Endothelial cell of umbilical vein (primary cell): ENCODE data around the gene DPP6. TPM values are rescaled to one million over a fixed set of nuclear protein-coding genes. Genes with fewer than 3 reads are reported as not detected.

Experiments
- BruUV-seq: library from RNA; stranded (reverse); fragments of 400-500 nt; replicated peaks from 2 replicates; lab custom pipeline; 2021; lab: Mats Ljungman, UMichigan
- CTCF ChIA-PET: fragments of 300-600, 350-600 bp; sonication (Branson Sonifier 250); formaldehyde crosslinking; loops from one replicate; lab custom pipeline; 2021; ENCODE audit warnings: antibody characterized with exemption, inconsistent platforms; lab: Charles Lee
- POLR2A ChIA-PET: fragments of 300-600, 350-600 bp; sonication (Branson Sonifier 250); formaldehyde crosslinking; loops from one replicate; lab custom pipeline; 2021; ENCODE audit warnings: antibody characterized with exemption, inconsistent platforms; lab: Charles Lee
- DNase-seq: peaks from one replicate; pipeline ENCODE4 v3.0.0-alpha.2; 2011; ENCODE audit warnings: low read depth, low spot score
- FAIRE-seq: peaks from 2 replicates; lab custom pipeline; 2011; peaks lifted over from hg19 to GRCh38; lab: Jason Lieb, UNC
- H2AFZ ChIP-seq: 2 replicates; pipeline ENCODE4 v1.6.0; 2012; ENCODE audit warnings: low read depth, low read length, control low read depth, inconsistent platforms
- H3K27ac ChIP-seq: 2 replicates; pipeline ENCODE4 v1.5.1; 2011; ENCODE audit warnings: low read depth, mild to moderate bottlenecking, control low read depth, low read length, moderate library complexity; ENCODE audit not compliant: insufficient read depth
- H3K27me3 ChIP-seq, 2 experiments: 2 replicates each; pipeline versions ENCODE4 v1.6.0 to v1.6.1; 2011; ENCODE audit warnings: low read length in 2 of 2, mixed read lengths in 1 of 2; ENCODE audit not compliant: control insufficient read depth in 2 of 2, insufficient read depth in 2 of 2
- H3K36me3 ChIP-seq, 2 experiments: 2 replicates in 1 of 2; 3 replicates in 1 of 2; pipeline ENCODE4 v1.5.1; 2011; ENCODE audit warnings: low read length in 2 of 2, mild to moderate bottlenecking in 1 of 2, moderate library complexity in 1 of 2; ENCODE audit not compliant: control insufficient read depth in 2 of 2, insufficient read depth in 2 of 2; ENCODE audit errors: extremely low read depth in 1 of 2
- H3K4me1 ChIP-seq: 3 replicates; pipeline ENCODE4 v1.5.1; 2011; ENCODE audit warnings: mild to moderate bottlenecking, low read length; ENCODE audit not compliant: control insufficient read depth, insufficient read depth; ENCODE audit errors: extremely low read depth
- H3K4me2 ChIP-seq: 2 replicates; pipeline ENCODE4 v1.6.1; 2011; ENCODE audit warnings: low read length, control low read depth, mixed read lengths; ENCODE audit not compliant: insufficient read depth
- H3K4me3 ChIP-seq, 3 experiments: fragments of 200-600 bp in 1 of 3; sonication (generic), shearing (Covaris generic) in 1 of 3; replicated peaks in 1 of 3; 2 replicates each; pipeline ENCODE4 v1.5.1; 2011 to 2016; ENCODE audit warnings: control low read depth in 3 of 3, low read length in 3 of 3, mild to moderate bottlenecking in 2 of 3, inconsistent platforms in 1 of 3, low read depth in 1 of 3, moderate library complexity in 1 of 3; ENCODE audit not compliant: insufficient read depth in 1 of 3
- H3K79me2 ChIP-seq: 2 replicates; pipeline ENCODE4 v1.6.0; 2012; ENCODE audit warnings: low read length, inconsistent platforms; ENCODE audit not compliant: control insufficient read depth, insufficient read depth
- H3K9ac ChIP-seq: replicated peaks from 2 replicates; pipeline ENCODE3; 2011; ENCODE audit warnings: low read length, control low read depth; ENCODE audit not compliant: insufficient read depth; ENCODE audit errors: extremely low read depth
- H3K9me1 ChIP-seq: replicated peaks from 3 replicates; pipeline ENCODE4 v1.6.0; 2011; ENCODE audit warnings: mild to moderate bottlenecking, low read length; ENCODE audit not compliant: control insufficient read depth, insufficient read depth; ENCODE audit errors: extremely low read depth
- H3K9me3 ChIP-seq: replicated peaks from 2 replicates; pipeline ENCODE4 v1.5.1; 2012; ENCODE audit warnings: low read length, inconsistent platforms; ENCODE audit not compliant: control insufficient read depth, insufficient read depth
- H4K20me1 ChIP-seq: replicated peaks from 2 replicates; pipeline ENCODE3; 2011; ENCODE audit warnings: mild to moderate bottlenecking, low read length; ENCODE audit not compliant: control insufficient read depth, insufficient read depth; ENCODE audit errors: extremely low read depth
- EZH2 ChIP-seq: IDR thresholded peaks from 2 replicates; pipeline ENCODE4 v1.6.1; 2012; ENCODE audit warnings: borderline replicate concordance, low read depth, mild to moderate bottlenecking, moderate library complexity, low read length, inconsistent platforms; ENCODE audit not compliant: severe bottlenecking
- FOS ChIP-seq: IDR thresholded peaks from 2 replicates; pipeline ENCODE4 v1.6.1; 2011; ENCODE audit warnings: mild to moderate bottlenecking, low read length, moderate library complexity, borderline replicate concordance; ENCODE audit not compliant: insufficient read depth
- GATA2 ChIP-seq: IDR thresholded peaks from 2 replicates; pipeline ENCODE4 v1.7.0; 2011; ENCODE audit warnings: low read depth, mild to moderate bottlenecking, moderate library complexity, mixed read lengths, low read length; ENCODE audit not compliant: insufficient read length, insufficient read depth
- JUN ChIP-seq: IDR thresholded peaks from 2 replicates; pipeline ENCODE4 v1.6.1; 2011; ENCODE audit warnings: borderline replicate concordance, low read depth; ENCODE audit not compliant: insufficient read length, insufficient read depth
- MYC ChIP-seq: IDR thresholded peaks from one replicate; pipeline ENCODE4 v1.6.1; 2011; ENCODE audit warnings: mild to moderate bottlenecking, low read depth, low read length
- POLR2A ChIP-seq: IDR thresholded peaks from 2 replicates; pipeline ENCODE4 v1.6.1; 2012; ENCODE audit warnings: low read depth, mild to moderate bottlenecking, control low read depth, low read length
- POLR2AphosphoS5 ChIP-seq: IDR thresholded peaks from 2 replicates; pipeline ENCODE4 v1.6.1; 2012; ENCODE audit warnings: low read depth, mild to moderate bottlenecking, control low read depth, low read length, moderate library complexity; ENCODE audit not compliant: insufficient read depth
- dilution Hi-C: fragments of 300-500 bp; cut with MboI; formaldehyde crosslinking; loops from one replicate; pipeline ENCODE4 v1.15.0; 2019; ENCODE audit warnings: low sequenced_read_pairs; ENCODE audit not compliant: extremely low pct_ligation_motif_present
- intact Hi-C: fragments of 100-400 bp; cut with micrococcal nuclease; formaldehyde crosslinking; loops from one replicate; pipeline ENCODE4 v1.10.0; 2022
- polyA plus RNA-seq, 4 experiments: library from polyadenylated mRNA; depleted of rRNA in 3 of 4; stranded (reverse) in 3 of 4; unstranded in 1 of 4; fragments of >200 nt; gene quantifications; 2 replicates each; pipeline versions ENCODE4 v1.2.1 to v1.2.3, GENCODE V29; 2011 to 2012; ENCODE audit warnings: missing spikeins in 1 of 4
- total RNA-seq: library from RNA; stranded (reverse); gene quantifications from 2 replicates; pipeline ENCODE4 v1.2.3, GENCODE V29; 2021
- TF ChIP-seq, protein P1 (sequence below): IDR thresholded peaks from 2 replicates; pipeline ENCODE4 v1.6.1; 2011; ENCODE audit not compliant: insufficient read depth, insufficient read length
- TF ChIP-seq, protein P2 (sequence below), 2 donors: IDR thresholded peaks; 1 replicate in 1 of 2; 2 replicates in 1 of 2; pipeline ENCODE4 v1.5.1; 2011; ENCODE audit warnings: low read length in 2 of 2, mild to moderate bottlenecking in 2 of 2, moderate library complexity in 2 of 2, control low read depth in 1 of 2, inconsistent platforms in 1 of 2, low read depth in 1 of 2; ENCODE audit not compliant: insufficient read depth in 1 of 2; ENCODE audit errors: extremely low read depth in 1 of 2

Gene DPP6
- total and polyA plus RNA-seq, 2 donors (not counting 3 experiments of a cell fraction or from before 2014, with no cell fraction given) = not detected

DNA sequence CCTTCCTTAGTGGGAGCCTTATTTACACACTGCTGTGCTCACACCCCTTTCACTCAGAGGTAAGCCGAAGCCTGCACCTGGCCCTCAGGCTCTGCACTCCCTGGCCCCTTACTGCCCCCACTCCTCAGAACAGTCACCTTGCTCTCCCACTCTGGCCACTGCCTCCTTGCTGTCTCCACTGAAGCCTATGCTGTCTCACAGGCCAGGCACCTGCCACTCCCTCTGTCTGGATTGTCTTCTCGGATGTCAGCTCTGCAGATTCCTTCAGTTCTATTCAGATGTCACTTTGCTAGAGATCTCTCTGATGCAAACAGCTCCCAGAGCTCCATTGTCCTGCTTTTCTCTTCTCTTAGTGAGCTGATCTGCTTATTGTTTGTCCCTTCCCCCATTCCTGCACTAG is 390.7 kb downstream of the DPP6 start:
- Histone ChIP-seq H3K9me3 (peaks cover 15% of the 10 kb centered on the region), H3K36me3 (no peaks in the 10 kb centered on the region), H3K79me2 (no peaks in the 10 kb centered on the region), H3K4me3 (no peak overlapping the region), H3K9ac (no peak overlapping the region), H3K4me2 (no peak overlapping the region), H4K20me1 (no peaks in the 10 kb centered on the region), H3K9me1 (no peaks in the 10 kb centered on the region), H2AFZ (no peak overlapping the region), H3K4me1 (no peaks in the 10 kb centered on the region), H3K27ac (no peak overlapping the region), H3K27me3 (no peaks in the 10 kb centered on the region)
- FAIRE-seq (no peak), DNase-seq (no peak)
- POLR2A ChIA-PET = no interaction called here
- intact Hi-C loops = no loop called here
- CTCF ChIA-PET = no interaction called here
- dilution Hi-C loops = no loop called here
- TF ChIP-seq, protein P1, sequence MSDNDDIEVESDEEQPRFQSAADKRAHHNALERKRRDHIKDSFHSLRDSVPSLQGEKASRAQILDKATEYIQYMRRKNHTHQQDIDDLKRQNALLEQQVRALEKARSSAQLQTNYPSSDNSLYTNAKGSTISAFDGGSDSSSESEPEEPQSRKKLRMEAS = no peak
- TF ChIP-seq FOS (no peak), MYC (no peak), POLR2AphosphoS5 (no peak), GATA2 (no peak), JUN (no peak), EZH2 (no peak), POLR2A (no peak)
- TF ChIP-seq, protein P2, sequence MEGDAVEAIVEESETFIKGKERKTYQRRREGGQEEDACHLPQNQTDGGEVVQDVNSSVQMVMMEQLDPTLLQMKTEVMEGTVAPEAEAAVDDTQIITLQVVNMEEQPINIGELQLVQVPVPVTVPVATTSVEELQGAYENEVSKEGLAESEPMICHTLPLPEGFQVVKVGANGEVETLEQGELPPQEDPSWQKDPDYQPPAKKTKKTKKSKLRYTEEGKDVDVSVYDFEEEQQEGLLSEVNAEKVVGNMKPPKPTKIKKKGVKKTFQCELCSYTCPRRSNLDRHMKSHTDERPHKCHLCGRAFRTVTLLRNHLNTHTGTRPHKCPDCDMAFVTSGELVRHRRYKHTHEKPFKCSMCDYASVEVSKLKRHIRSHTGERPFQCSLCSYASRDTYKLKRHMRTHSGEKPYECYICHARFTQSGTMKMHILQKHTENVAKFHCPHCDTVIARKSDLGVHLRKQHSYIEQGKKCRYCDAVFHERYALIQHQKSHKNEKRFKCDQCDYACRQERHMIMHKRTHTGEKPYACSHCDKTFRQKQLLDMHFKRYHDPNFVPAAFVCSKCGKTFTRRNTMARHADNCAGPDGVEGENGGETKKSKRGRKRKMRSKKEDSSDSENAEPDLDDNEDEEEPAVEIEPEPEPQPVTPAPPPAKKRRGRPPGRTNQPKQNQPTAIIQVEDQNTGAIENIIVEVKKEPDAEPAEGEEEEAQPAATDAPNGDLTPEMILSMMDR (IDR thresholded peaks at IDR 0.05; ENCODE audit: extremely low read depth in 1 of 2, insufficient read depth in 1 of 2, low read depth in 1 of 2, low read length in 2 of 2) = no peak
- BruUV-seq = no TSS peak
